Stimulated activated CD4-positive, alpha-beta T cell treated with anti-CD3 and anti-CD28 coated beads, Interleukin-1b, Interleukin-23, amount 100 ng/mL, for 1 hour (primary cell): Measurements from ENCODE around the gene FHIT.

ENCODE experiments used
- DNase-seq, 2 donors: peaks; one replicate each; pipeline ENCODE4 v3.0.0-alpha.2; 2020; ENCODE audit warnings: low read depth in 2 of 2

The FHIT gene

DNA sequence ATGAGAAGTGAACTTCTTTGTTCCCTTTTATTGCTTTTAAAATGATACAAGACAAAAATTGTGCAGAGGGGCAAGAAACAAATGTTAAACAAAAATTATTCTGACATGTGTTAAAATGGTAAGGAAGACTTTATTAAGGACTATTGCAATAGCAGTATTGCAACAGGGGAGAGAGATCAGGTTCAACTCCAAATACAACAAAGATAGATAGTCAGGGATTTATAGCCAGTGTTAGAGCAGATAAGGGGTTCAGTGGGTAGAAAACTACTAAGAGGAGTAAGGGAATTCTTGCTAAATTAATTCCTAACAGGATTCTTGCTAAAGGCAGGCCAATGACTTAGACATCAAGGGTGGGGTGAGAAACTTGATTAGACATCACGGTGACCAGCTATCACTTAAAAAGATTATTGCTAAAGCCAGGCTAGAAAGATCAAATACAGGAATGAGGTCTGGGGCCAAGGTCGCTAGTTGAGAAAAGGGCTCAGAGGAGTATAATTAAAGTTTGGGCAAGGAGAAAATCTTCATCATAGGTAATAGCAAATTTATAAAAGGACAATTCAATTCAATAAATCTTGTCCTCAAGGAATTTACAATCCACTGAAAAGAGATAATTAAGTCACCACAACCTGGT lies 81.5 kb downstream of the FHIT start:
- no peak for DNase-seq

DNA sequence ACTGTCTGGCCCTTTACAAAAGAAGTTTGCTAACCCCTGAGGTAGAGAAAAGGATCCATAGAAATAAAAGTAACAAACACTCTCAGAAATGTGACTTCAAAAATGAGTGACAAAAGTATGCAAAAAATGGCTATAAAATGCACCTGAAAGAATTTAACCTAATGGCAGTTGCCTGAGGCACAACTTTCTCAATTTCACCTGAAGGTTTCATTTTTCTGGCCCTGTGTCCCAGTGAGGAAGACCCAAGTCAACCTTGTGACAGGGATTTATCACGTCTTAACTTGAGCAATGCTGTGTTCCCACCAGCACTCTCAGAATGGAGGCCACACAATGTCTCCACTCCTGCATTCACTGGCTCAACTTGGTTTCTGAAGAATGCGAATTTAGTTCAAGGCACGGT lies 83.0 kb downstream of the FHIT start:
- DNase-seq = no peak

DNA sequence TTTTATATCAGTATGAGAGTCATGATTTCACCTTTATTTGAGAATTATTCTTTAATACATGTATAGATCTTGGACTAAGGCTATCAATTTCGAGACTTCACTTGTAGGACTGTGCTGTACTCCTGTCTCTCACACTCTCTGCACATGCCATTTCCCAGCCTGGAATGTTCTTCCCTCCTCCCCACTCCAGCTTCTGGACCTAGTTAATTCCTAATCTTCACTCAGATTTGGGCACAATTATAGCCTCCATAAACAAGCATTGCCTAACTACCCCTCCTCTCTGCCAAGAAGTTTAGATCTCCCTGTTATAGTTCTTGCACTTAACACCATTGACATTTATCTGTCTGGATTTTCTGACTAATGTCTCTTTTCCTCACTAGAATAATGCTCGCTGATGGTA lies 88.3 kb downstream of the FHIT start:
- no peak for DNase-seq

DNA sequence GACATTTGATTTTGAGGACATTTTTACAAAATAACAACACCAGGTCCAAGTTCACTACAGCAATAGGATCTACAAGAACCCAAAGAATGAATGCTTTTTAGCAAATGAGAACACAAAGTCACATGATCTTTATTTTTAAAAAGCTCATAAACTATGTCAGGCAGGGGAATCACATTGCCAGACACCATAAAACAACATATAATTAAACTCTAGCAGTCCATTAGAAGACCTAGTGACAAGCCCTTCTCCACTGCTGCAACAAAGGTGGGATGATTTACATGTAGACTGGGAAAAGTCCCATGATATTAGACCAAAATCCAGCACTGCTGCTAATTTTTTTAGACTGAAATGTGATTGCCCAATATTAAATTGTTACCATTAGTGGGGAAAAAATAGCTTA lies 92.6 kb downstream of the FHIT start:
- DNase-seq = no peak

DNA sequence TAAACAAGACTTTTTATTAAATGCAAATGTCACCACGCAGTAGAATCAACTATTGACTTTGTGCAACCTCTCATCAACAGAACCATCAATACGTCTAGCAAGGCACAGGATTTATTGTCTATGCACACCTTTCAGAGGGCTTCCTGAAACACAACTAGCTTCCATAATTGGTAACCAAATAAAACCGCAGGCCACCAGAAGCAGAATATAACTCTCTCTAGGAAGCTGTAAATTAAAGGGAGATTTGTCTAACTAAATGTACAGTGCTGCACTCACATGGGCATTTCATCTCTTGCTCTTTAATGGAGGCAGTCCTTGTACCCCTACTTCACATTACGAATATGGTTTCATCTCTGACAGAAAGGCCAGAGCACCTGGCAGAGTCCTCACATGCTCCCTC lies 93.0 kb downstream of the FHIT start:
- no peak for DNase-seq

DNA sequence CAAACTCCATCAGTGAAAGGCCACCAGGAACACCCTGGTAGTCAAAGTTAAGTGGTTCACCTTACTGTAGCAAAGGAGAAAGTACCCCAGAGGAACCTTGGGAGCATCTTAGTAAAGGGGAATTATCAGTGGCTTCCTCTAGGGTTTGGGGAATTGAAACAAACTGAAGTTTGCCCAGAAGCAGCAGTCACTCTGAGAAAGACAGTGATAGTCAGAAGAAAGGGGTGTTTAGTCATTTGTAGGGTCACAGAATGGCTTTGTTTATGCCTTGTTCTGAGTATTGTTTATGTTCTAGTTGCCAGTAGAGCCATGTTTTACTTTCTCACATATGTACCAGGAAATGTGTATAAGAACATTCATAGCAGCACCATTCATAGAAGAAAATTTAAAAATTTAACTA lies 93.8 kb downstream of the FHIT start:
- no peak for DNase-seq

DNA sequence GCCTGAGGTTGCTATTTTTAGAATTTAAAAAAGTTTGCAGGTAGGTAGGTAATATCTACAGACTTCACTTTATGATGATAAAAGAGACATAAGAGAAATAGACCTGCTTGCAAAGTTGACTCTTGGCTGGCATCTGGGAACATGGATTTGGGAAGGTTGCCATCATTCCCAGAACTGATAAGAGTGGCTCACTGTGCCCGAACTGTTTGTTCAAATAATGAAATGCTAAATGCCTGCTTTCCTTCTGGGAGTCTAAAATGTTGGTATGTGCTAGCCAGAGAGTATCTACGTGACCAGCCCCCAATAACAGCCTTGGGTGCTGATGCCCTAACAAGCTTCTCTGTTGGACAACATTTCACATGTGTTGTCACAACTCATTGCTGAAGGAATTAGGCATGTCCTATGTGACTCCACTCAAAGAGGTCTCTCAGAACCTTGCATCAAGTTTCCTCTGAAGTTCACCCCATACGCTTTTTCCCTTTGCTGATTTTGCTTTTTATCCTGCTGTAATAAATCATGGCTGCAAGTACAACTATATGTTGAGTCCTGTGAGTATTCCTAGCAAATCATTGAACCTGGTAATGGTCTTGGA lies 95.5 kb downstream of the FHIT start:
- no peak for DNase-seq

DNA sequence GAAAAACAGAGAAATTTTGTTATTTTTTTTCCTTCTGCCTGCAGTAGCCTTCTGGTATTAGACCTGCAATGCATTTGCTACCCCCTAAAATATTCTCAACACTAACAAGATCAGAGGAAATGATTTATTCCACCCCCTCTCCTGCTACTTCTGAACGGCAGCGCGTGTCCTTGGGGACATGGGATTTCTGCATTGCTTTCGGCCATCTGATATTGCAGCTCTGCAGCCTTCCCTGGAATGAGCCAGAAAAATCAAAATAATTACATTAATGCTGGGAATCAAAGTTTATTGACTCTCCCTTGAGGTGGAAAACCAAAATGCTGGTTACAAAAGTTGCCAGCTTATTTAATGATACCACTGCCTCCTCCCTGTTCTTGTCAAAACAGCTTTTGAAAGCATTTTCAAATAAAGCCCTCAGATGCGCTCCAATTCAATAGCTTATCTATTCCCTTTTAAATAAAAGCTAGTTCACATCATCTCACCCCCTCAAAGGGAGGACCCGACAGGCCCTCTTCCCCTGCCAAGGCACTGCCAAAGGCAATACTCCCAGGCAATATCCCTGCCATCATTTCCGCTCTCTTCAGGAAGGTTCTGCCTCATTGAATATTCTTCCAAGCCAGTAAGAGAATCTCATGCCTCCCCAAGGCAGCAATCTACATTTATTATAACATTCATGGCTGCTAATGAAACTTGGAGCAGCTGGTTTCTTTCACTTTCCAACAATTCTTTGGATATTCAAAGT lies 96.6 kb downstream of the FHIT start:
- no peak for DNase-seq

DNA sequence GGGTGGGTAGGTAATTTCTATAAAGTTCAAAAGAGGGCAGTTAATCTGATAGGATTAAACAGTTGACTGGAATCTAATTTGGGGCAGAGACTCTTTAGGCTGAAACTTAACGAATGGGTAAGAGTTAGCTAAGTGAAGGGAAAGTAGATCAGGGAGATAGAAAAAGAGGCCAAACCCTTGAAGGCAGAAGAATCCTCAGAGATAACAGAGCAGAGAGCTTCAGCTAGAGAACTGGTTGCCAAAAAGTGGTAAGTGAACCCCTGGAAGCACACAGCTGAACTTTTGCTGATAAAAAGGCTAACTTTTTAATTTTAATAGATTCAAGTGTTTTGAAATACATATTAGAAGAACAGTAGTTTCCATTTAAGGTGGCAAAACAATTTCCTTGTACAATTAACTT lies 99.2 kb downstream of the FHIT start:
- DNase-seq = no peak

DNA sequence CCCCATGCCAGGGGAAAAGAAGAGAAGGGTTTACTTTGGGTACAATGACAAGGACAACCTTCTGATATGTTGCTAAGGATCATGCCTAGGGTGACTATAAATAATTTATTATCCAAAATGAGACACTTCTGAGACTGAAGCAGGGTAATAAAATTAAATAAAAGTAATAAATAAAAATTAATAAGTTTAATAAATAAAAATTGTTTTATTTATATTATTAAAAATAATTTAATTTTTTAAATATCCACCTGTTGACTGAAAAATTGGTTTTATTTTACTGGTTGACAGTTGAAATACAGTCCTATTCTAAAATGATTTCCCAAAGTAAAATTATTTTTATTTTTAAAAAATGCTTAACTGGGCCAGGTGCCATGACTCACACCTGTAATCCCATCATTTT lies 102.0 kb downstream of the FHIT start:
- DNase-seq = no peak

DNA sequence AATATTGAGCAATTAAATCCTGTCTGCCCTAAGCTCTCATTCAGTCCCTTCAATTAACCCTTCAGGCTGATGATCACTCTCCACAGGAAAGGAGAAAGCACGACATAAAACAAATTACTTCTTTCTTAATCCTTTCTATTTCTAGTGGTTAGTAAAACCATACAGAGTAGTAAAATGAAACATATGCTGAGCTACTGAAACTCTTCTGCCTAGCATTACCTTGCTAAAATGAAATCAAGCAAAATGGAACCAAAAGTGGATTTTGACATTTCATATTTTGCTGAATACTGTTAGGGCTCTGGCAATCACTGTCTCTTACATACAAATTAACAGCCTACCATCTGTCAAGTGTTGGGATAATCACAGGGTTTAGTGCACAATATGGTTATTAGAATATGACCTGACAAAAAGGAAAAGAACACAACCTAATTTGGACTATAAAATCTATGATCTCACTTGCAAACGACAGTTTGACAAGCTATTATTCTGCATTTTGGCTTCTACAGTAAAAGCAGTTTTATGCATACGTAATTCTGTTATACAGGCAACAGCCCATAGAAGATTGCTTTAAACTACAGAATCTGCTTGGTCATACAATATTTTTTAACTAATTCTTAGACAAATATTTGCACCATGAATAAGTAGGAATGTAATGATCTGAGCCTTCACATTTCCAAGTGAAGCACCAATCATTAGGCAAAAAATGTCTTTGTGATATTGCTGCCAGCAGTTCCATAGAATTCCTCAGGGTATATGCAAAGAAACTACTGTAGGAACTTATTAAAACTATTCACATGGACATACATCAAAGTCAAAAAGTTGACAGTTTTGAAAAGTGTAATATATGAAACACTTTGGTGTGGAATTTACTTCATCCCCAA lies 105.0 kb downstream of the FHIT start:
- no peak for DNase-seq

DNA sequence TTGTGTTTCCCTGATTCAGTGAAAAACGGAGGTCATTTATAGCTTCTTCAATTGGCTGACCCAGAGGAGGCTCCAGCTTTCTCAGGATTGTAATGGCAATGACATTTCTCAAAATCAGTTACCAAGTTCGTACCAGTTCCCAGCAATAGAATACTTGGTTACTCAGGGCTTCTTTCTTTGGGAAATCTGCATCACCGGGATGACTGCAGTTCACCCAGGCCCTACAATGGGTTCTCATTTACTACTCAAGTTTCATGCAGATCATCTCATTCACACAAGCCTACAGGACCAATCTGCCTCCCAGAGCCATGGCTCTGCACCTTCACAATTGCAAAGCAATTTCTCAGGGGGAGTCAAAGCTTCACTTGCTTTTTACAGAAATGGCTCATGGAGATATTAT lies 109.6 kb downstream of the FHIT start:
- DNase-seq = no peak

DNA sequence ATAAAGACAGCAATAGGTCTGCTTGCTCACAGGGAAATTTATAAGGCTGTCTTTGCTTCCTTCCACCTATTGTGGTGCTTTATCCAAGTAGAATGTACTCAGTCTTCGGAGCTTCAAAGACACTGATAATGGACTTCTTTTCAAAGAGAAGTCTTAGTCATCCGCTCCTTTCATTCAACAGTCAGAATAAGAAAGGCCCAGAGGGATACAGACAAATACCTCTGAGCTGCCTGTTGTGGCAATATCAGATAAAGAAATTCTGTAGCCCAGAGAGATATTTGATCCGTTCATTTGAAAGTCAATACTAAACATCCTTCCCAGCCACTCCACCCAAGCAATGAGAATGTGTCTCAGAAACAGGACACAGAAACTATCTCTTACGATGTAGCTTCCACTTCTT lies 110.0 kb downstream of the FHIT start:
- no peak for DNase-seq

DNA sequence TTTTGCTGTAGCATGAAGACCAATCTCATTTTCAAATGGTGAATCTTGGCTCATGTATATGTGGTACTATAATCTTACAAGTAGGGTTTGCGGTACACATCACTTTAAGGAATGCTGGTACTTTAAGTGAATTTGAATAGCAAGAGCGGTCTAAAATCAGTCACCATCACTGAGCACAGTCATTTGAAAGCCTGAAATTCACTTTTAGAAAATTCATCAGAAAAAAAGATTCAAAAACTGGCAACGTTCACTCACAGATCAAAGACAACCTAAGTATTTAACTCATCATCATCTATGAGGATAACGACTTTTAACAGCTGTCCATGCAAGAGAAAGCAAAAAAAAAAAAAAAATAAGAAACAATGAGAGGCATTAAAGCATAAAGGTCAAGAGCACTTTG lies 111.6 kb downstream of the FHIT start:
- no peak for DNase-seq

DNA sequence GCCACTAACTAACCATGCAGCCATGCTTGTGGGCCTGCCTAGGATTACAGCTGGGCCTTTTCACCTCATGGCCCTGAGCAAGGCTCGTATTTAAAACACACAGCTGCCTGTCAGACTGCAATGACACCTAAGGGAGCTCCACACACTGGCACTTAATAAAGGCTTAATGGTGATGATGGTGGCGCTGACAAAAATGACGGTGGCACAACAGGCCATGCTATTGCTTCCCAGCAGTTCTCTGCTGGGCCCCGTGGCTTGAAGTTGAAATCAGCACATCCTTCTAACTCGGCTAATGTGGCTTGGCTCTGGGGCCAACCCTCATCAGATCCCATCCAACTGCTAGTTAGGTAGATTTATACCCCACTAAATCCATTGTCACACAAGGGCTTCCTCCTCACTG lies 112.9 kb downstream of the FHIT start:
- DNase-seq = no peak

DNA sequence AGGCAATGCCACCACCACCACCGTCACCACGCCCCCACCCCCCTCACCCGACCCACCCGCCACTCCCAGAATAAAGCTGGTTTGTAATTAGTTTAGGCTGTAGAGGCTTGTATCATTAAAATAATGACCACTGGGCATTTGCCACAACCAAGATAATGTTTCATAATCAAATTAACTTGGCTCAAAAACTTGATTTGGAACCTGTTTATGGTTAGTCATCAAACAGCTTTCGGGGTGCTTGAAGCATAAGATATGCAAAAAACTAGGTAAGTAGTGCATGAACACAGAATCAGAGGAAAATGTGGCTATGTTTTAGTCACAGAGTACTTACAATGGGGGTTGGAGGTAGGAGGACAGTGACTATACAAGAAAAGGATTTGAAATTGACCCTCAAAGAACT lies 115.1 kb downstream of the FHIT start:
- DNase-seq = no peak

DNA sequence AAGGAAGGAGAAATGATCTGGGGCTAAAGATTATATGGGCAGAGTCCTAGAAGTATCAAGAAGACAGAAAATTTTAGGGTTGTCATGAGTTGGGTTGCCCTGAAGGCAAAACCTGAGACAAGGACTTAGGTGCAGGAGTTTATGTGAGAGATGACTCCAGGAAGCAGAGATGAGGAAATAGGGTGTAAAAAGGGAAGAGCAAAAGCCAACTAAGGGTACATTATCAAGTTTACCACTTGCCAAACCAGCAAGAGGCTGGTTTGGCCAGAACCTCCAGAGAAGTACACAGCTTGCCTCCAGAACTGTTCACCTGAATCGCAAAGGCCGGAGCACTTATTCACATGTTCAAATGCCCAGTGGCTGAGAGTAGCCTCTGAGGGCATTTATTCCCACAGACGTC lies 116.7 kb downstream of the FHIT start:
- no peak for DNase-seq

DNA sequence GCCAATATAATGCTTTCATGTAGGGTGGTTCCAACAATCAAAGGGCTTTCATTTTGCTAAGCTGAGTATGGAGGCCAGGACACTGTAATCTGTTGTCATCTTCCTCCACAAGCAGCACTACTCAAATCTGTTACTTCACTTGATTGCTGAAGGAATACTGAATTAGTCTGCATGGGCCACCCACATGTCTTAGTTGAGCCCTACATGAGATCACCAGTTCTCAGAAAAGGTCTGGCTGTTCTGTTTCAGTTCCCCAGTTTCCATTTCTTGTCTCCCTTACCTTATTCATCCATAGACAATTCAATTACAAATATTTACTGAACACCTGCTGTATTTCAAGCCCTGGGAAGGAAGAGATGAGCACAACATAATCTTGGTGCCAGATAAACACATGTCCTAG lies 119.2 kb downstream of the FHIT start:
- DNase-seq = no peak

DNA sequence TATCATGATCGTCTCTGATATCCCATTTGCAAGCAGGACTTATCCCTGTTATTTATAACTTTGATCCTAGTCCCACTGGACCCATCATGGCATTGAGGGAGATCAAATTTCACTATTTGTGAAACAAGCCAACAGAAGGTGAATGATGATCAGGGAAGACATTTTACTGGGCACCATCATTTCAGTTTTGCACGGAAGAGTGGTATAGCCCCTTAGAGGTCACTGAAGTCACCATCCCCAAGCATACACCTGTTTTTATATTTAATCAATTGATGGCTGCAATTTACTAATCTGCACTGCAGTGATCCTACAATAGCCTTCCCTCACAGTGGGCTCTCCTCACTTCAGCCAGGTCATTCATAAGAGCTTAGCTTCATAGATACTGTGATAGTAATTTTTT lies 132.4 kb downstream of the FHIT start:
- no peak for DNase-seq

DNA sequence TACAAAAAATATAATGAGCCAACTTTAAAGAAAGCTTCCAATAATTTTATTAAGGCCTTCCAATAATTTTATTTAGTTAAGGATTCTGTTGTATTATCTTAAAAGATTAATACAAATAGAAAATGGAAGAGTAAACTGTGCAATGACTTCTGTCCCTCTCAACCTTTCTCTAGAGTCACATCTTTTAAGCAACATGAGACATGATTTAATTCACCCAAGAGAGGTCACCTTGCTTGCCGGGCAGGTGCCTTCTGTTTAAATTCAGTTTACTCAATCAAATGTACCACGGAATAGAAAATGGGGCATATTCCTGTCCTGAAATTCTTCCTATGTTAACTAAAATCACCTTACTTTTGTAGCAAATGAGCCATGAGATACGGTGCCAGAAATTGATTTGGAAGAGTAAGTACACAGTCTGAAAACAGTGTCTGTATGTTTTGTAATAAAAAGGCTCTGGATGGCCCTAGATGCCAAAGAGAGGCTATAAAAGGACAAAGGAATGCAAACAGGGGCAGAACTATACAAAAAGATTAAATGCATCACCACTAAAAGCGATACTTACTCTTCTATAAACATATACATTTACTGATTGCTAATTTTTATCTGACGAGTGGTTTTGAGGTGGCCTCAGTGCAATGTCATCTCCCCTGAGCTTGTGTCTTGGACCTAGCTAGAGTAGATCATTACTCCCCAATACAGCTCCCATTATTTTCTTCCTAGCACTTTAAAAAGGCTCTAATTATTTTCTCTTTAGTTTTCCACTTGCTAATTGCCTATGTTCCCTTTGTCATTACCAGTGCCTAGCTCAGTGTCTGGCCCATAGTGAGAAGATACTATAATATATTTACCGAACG lies 134.0 kb downstream of the FHIT start:
- no peak for DNase-seq

DNA sequence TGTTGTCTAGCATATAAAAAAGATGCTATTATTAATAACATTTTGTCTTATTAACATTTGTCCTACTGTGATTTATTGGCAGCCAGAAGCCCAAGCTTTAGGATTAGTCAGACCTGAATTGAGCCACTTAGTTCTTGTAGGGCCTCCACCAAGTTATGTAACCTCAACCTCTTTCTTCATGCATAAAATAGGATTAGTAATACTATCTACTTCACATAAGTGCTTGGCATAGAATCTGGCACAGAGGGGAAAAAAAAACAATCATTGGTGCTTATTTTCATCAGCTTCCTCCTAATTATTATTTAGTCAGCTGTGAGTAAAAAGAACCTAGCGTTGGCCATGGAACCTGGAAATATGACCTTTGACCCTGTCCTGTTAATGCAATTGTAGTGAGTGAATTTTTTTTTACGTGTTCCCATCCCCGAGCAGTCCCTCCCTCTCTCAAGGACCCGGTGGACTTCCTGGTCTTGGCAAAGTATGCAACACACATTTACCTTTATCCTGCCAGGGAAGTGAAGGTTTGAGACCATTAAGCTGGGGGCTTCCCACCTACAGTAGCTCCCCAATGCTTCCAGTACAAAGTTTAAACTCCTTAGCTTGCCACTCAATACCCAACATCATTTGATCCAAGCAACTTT lies 136.8 kb downstream of the FHIT start:
- DNase-seq = no peak
